ENCODE data around the gene TMPRSS13.

TMPRSS13 gene

GRCh38 chr11:117962826-117963225, 33.6 kb upstream of the TMPRSS13 start:
- no peak for TF ChIP-seq BACH2 (CRISPR knock-in tag; IDR thresholded peaks at IDR 0.05; ENCODE audit: borderline replicate concordance)
- no peak for TF ChIP-seq ZNF565 (CRISPR knock-in tag; conservative IDR thresholded peaks at IDR 0.05; ENCODE audit: low read depth)
- TF ChIP-seq CREB5 (CRISPR knock-in tag; IDR thresholded peaks at IDR 0.05; ENCODE audit: low read depth), result no peak
- TF ChIP-seq ARNTL (CRISPR knock-in tag; IDR thresholded peaks at IDR 0.05; ENCODE audit: borderline replicate concordance, low read depth), result no peak
- no peak for TF ChIP-seq RARB (CRISPR knock-in tag; IDR thresholded peaks at IDR 0.05)
- no peak for TF ChIP-seq ZC3H10 (CRISPR knock-in tag; IDR thresholded peaks at IDR 0.05)
- TF ChIP-seq ISL1 (CRISPR knock-in tag; IDR thresholded peaks at IDR 0.05), result no peak
- no peak for TF ChIP-seq PATZ1 (CRISPR knock-in tag; IDR thresholded peaks at IDR 0.05; ENCODE audit: borderline replicate concordance)
- TF ChIP-seq GLIS3 (CRISPR knock-in tag; IDR thresholded peaks at IDR 0.05), result no peak
- no peak for TF ChIP-seq ZNF70 (CRISPR knock-in tag; IDR thresholded peaks at IDR 0.05)
- TF ChIP-seq TCF4 (CRISPR knock-in tag; IDR thresholded peaks at IDR 0.05; ENCODE audit: borderline replicate concordance), result no peak
- no peak for TF ChIP-seq CSDC2 (CRISPR knock-in tag; IDR thresholded peaks at IDR 0.05)
- no peak for TF ChIP-seq PPARA (CRISPR knock-in tag; IDR thresholded peaks at IDR 0.05; ENCODE audit: borderline replicate concordance)
- TF ChIP-seq ZFP3 (CRISPR knock-in tag; IDR thresholded peaks at IDR 0.05), result no peak
- TF ChIP-seq, protein P1, sequence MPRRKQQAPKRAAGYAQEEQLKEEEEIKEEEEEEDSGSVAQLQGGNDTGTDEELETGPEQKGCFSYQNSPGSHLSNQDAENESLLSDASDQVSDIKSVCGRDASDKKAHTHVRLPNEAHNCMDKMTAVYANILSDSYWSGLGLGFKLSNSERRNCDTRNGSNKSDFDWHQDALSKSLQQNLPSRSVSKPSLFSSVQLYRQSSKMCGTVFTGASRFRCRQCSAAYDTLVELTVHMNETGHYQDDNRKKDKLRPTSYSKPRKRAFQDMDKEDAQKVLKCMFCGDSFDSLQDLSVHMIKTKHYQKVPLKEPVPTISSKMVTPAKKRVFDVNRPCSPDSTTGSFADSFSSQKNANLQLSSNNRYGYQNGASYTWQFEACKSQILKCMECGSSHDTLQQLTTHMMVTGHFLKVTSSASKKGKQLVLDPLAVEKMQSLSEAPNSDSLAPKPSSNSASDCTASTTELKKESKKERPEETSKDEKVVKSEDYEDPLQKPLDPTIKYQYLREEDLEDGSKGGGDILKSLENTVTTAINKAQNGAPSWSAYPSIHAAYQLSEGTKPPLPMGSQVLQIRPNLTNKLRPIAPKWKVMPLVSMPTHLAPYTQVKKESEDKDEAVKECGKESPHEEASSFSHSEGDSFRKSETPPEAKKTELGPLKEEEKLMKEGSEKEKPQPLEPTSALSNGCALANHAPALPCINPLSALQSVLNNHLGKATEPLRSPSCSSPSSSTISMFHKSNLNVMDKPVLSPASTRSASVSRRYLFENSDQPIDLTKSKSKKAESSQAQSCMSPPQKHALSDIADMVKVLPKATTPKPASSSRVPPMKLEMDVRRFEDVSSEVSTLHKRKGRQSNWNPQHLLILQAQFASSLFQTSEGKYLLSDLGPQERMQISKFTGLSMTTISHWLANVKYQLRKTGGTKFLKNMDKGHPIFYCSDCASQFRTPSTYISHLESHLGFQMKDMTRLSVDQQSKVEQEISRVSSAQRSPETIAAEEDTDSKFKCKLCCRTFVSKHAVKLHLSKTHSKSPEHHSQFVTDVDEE (CRISPR knock-in tag; IDR thresholded peaks at IDR 0.05), result no peak
- TF ChIP-seq CSRNP3 (CRISPR knock-in tag; IDR thresholded peaks at IDR 0.05), result no peak
- TF ChIP-seq ESRRG (CRISPR knock-in tag; IDR thresholded peaks at IDR 0.05), result no peak
- TF ChIP-seq TOX (CRISPR knock-in tag; IDR thresholded peaks at IDR 0.05; ENCODE audit: borderline replicate concordance), result no peak
- ATAC-seq, result no peak

DNA sequence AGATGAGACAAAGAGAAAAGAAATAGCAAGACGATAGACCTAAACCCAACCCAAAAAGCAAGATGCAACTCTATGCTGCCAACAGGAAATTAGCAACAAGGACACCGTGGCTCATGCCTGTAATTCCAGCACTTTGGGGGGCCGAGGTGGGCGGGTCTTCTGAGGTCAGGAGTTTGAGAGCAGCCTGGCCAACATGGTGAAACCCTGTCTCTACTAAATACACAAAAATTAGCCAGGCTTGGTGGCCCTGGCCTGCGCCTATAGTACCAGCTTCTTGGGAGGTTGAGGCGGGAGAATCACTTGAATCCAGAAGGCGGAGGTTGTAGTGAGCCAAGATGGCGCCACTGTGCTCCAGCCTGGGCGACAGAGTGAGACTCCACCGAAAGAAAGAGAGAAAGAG, 32.7 kb upstream of the TMPRSS13 start:
- TF ChIP-seq GLIS3 (CRISPR knock-in tag; IDR thresholded peaks at IDR 0.05) (no peak), BACH2 (CRISPR knock-in tag; IDR thresholded peaks at IDR 0.05; ENCODE audit: borderline replicate concordance) (no peak), CSRNP3 (CRISPR knock-in tag; IDR thresholded peaks at IDR 0.05) (no peak), ESRRG (CRISPR knock-in tag; IDR thresholded peaks at IDR 0.05) (no peak), ARNTL (CRISPR knock-in tag; IDR thresholded peaks at IDR 0.05; ENCODE audit: borderline replicate concordance, low read depth) (no peak), ZNF8 (CRISPR knock-in tag; IDR thresholded peaks at IDR 0.05) (no peak), SNAI2 (CRISPR knock-in tag; IDR thresholded peaks at IDR 0.05) (no peak), ZNF70 (CRISPR knock-in tag; IDR thresholded peaks at IDR 0.05) (no peak), CSDC2 (CRISPR knock-in tag; IDR thresholded peaks at IDR 0.05) (no peak), ZFP30 (CRISPR knock-in tag; IDR thresholded peaks at IDR 0.05) (no peak), ISL1 (CRISPR knock-in tag; IDR thresholded peaks at IDR 0.05) (no peak), ZC3H10 (CRISPR knock-in tag; IDR thresholded peaks at IDR 0.05) (no peak), ZNF565 (CRISPR knock-in tag; conservative IDR thresholded peaks at IDR 0.05; ENCODE audit: low read depth) (no peak)
- TF ChIP-seq, protein P1 (CRISPR knock-in tag; IDR thresholded peaks at IDR 0.05), result no peak
- ATAC-seq, result no peak

Data from SK-N-SH treated with all-trans-retinoic acid at 6 μM for 48 hours (cell line).